Fibroblast of lung (primary cell): ENCODE measurements around the gene SEPTIN12.

Experiments used
- EZH2 ChIP-seq: IDR thresholded peaks from 2 replicates; pipeline ENCODE4 v1.5.1; 2012; ENCODE audit warnings: low read length, control low read depth, mild to moderate bottlenecking; ENCODE audit errors: missing control alignments
- TF ChIP-seq, protein P1 (sequence below), 2 donors: IDR thresholded peaks in 1 of 2; conservative IDR thresholded peaks in 1 of 2; 1 replicate in 1 of 2; 2 replicates in 1 of 2; pipeline ENCODE4 v1.5.1; 2011 to 2012; ENCODE audit warnings: low read length in 2 of 2, control low read depth in 1 of 2, inconsistent platforms in 1 of 2, low read depth in 1 of 2, mild to moderate bottlenecking in 1 of 2

DNA sequence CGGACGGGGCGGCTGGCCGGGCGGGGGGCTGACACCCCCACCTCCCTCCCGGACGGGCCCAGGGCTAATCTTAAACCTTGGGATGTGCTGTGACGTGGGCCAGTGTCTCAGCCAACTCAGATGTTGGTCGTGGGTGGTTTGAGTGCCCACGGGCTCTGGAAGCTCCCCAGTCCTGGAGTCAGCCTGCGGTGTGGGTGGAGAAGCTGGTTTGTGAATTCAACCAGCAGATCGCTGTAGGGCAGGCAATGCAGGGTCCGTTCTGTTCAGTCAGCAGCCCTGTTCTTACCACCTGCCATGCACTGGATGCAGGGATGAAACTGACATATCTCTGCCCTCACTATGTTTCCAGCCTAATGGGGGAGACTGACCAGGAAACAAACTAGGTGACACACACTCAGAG is 13.1 kb downstream of the SEPTIN12 start:
- TF ChIP-seq, protein P1, sequence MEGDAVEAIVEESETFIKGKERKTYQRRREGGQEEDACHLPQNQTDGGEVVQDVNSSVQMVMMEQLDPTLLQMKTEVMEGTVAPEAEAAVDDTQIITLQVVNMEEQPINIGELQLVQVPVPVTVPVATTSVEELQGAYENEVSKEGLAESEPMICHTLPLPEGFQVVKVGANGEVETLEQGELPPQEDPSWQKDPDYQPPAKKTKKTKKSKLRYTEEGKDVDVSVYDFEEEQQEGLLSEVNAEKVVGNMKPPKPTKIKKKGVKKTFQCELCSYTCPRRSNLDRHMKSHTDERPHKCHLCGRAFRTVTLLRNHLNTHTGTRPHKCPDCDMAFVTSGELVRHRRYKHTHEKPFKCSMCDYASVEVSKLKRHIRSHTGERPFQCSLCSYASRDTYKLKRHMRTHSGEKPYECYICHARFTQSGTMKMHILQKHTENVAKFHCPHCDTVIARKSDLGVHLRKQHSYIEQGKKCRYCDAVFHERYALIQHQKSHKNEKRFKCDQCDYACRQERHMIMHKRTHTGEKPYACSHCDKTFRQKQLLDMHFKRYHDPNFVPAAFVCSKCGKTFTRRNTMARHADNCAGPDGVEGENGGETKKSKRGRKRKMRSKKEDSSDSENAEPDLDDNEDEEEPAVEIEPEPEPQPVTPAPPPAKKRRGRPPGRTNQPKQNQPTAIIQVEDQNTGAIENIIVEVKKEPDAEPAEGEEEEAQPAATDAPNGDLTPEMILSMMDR (conservative IDR thresholded peaks at IDR 0.05 in 1 of 2, IDR thresholded peaks at IDR 0.05 in 1 of 2; ENCODE audit: low read depth in 1 of 2, low read length in 2 of 2), result no peak
- TF ChIP-seq EZH2, result no peak
